SU-DHL-6 (cell line): ENCODE data around the gene ATP6V0D1.

Source experiments
- CTCF ChIP-seq: fragments of 200-600 bp; sonication (generic); IDR thresholded peaks from one replicate; pipeline ENCODE4 v1.5.1; 2017; ENCODE audit warnings: antibody characterized with exemption, mild to moderate bottlenecking, low read length, moderate library complexity; ENCODE audit not compliant: insufficient read depth, poor library complexity, severe bottlenecking
- EZH2phosphoT487 ChIP-seq: fragments of 200-600 bp; sonication (generic), shearing (Covaris generic); conservative IDR thresholded peaks from 2 replicates; pipeline ENCODE4 v1.6.1; 2018; ENCODE audit warnings: mild to moderate bottlenecking, antibody characterized with exemption, low read length, moderate library complexity, mixed read lengths

- no peak for TF ChIP-seq CTCF
- no peak for TF ChIP-seq EZH2phosphoT487
Observed at GRCh38 chr16:67443265-67443664, 37.7 kb downstream of the ATP6V0D1 start.
